HCT116 (cell line): ENCODE measurements around the gene TTC23L. TPM values are rescaled to one million over a fixed set of nuclear protein-coding genes. Genes with fewer than 3 reads are reported as not detected.
"Not testable (repeated sequence)": the region's sequence is repeated elsewhere in the genome, so short reads cannot be mapped to it uniquely, and the experiment has no call there.

Source experiments
- ATAC-seq: fragments of 200-7000 bp; cut with Tn5 transposase; 2 replicates; pipeline ENCODE4 v1.9.1; 2020; ENCODE audit warnings: mild to moderate bottlenecking, moderate library complexity
- BruUV-seq: library from RNA; stranded (reverse); fragments of 400-500 nt; replicated peaks from 2 replicates; lab custom pipeline; 2021; lab: Mats Ljungman, UMichigan
- CTCF ChIA-PET: fragments of 300-600 bp; sonication (Branson Sonifier 250); formaldehyde crosslinking; loops from one replicate; lab custom pipeline; 2021; ENCODE audit warnings: antibody characterized with exemption; lab: Charles Lee
- POLR2A ChIA-PET: fragments of 300-600, 350-600 bp; sonication (Branson Sonifier 250); formaldehyde crosslinking; loops from one replicate; lab custom pipeline; 2021; ENCODE audit warnings: antibody characterized with exemption; lab: Charles Lee
- RAD21 ChIA-PET, 2 experiments: fragments of 300-600 bp; sonication (Branson Sonifier 250); formaldehyde crosslinking; loops; one replicate each; lab custom pipeline; 2023; ENCODE audit warnings: low total read pairs in 2 of 2; ENCODE audit not compliant: uncharacterized antibody in 2 of 2, unreplicated experiment in 2 of 2, low non-redundant PET in 1 of 2; lab: Charles Lee
- DNase-seq: peaks from one replicate; pipeline ENCODE4 v3.0.0-alpha.2; 2010; ENCODE audit warnings: low read depth, low spot score
- H2AFZ ChIP-seq: fragments of 200-600 bp; shearing (Covaris generic), sonication (generic); 2 replicates; pipeline ENCODE4 v1.6.1; 2017; ENCODE audit warnings: low read depth, mixed run types, mixed read lengths, antibody characterized with exemption, low read length; ENCODE audit not compliant: poor library complexity, severe bottlenecking
- H3K27ac ChIP-seq: 2 replicates; pipeline ENCODE4 v1.5.1; 2012; ENCODE audit warnings: low read depth, low read length
- H3K27me3 ChIP-seq: fragments of 200-600 bp; sonication (generic); 2 replicates; pipeline ENCODE4 v1.6.1; 2016; ENCODE audit warnings: mixed run types, low read length, mixed read lengths; ENCODE audit not compliant: insufficient read depth
- H3K36me3 ChIP-seq, 2 experiments: fragments of 200-500 bp in 1 of 2; fragments of 200-600 bp in 1 of 2; sonication (Bioruptor generic) in 1 of 2; sonication (generic) in 1 of 2; 2 replicates each; pipeline versions ENCODE4 v1.5.1 to v1.6.1; 2014 to 2016; ENCODE audit warnings: low read length in 2 of 2, inconsistent platforms in 1 of 2, mixed read lengths in 1 of 2, mixed run types in 1 of 2; ENCODE audit not compliant: insufficient read depth in 2 of 2, control insufficient read depth in 1 of 2
- H3K4me1 ChIP-seq, 2 experiments: fragments of 200-600 bp in 1 of 2; sonication (generic) in 1 of 2; 2 replicates each; pipeline versions ENCODE4 v1.5.1 to v1.6.1; 2012 to 2017; ENCODE audit warnings: low read length in 2 of 2, inconsistent platforms in 1 of 2, mild to moderate bottlenecking in 1 of 2, mixed read lengths in 1 of 2, mixed run types in 1 of 2, moderate library complexity in 1 of 2; ENCODE audit not compliant: insufficient read depth in 2 of 2, control insufficient read depth in 1 of 2
- H3K4me2 ChIP-seq: fragments of 200-600 bp; sonication (generic); 2 replicates; pipeline ENCODE4 v1.6.1; 2017; ENCODE audit warnings: mixed run types, low read length, mixed read lengths
- H3K4me3 ChIP-seq, 2 experiments: fragments of 200-600 bp in 1 of 2; sonication (generic) in 1 of 2; replicated peaks in 1 of 2; 2 replicates each; pipeline ENCODE4 v1.5.1; 2011 to 2016; ENCODE audit warnings: low read length in 2 of 2, control low read depth in 1 of 2, low read depth in 1 of 2, mild to moderate bottlenecking in 1 of 2, mixed read lengths in 1 of 2, mixed run types in 1 of 2
- H3K79me2 ChIP-seq: fragments of 200-600 bp; sonication (generic); 2 replicates; pipeline ENCODE4 v1.6.1; 2017; ENCODE audit warnings: mild to moderate bottlenecking, mixed run types, low read length, moderate library complexity, mixed read lengths; ENCODE audit not compliant: insufficient read depth
- H3K9ac ChIP-seq: fragments of 200-600 bp; sonication (generic); 2 replicates; pipeline ENCODE4 v1.6.1; 2016; ENCODE audit warnings: low read length, mixed read lengths
- H3K9me2 ChIP-seq: fragments of 200-600 bp; sonication (generic), shearing (Covaris generic); 2 replicates; pipeline ENCODE4 v1.6.1; 2017; ENCODE audit warnings: mixed run types, mild to moderate bottlenecking, moderate library complexity; ENCODE audit not compliant: insufficient read depth
- H3K9me3 ChIP-seq, 2 experiments: fragments of 200-500 bp in 1 of 2; fragments of 200-600 bp in 1 of 2; sonication (Bioruptor generic) in 1 of 2; sonication (generic) in 1 of 2; 2 replicates each; pipeline ENCODE4 v1.6.1; 2014 to 2017; ENCODE audit warnings: low read length in 2 of 2, mixed read lengths in 2 of 2, inconsistent platforms in 1 of 2, low read depth in 1 of 2, mild to moderate bottlenecking in 1 of 2, mixed run types in 1 of 2, moderate library complexity in 1 of 2; ENCODE audit not compliant: control insufficient read depth in 1 of 2, insufficient read depth in 1 of 2
- H4K20me1 ChIP-seq: fragments of 200-600 bp; sonication (generic), shearing (Covaris generic); 2 replicates; pipeline ENCODE4 v1.6.1; 2017; ENCODE audit warnings: mixed run types, mild to moderate bottlenecking, moderate library complexity; ENCODE audit not compliant: insufficient read depth
- CTCF ChIP-seq, 3 experiments: fragments of 200-600 bp in 1 of 3; sonication (generic) in 1 of 3; IDR thresholded peaks in 2 of 3; conservative IDR thresholded peaks in 1 of 3; 2 replicates each; pipeline ENCODE4 v1.5.1; 2012 to 2017; ENCODE audit warnings: low read depth in 2 of 3, low read length in 2 of 3, antibody characterized with exemption in 1 of 3, borderline replicate concordance in 1 of 3, control low read depth in 1 of 3, mild to moderate bottlenecking in 1 of 3, mixed read lengths in 1 of 3, mixed run types in 1 of 3, moderate library complexity in 1 of 3; ENCODE audit not compliant: insufficient read depth in 1 of 3
- EZH2 ChIP-seq: fragments of 200-600 bp; sonication (generic); IDR thresholded peaks from 2 replicates; pipeline ENCODE4 v1.6.1; 2017; ENCODE audit warnings: antibody characterized with exemption, mixed run types
- JUND ChIP-seq: IDR thresholded peaks from 2 replicates; pipeline ENCODE4 v1.6.1; 2012
- RAD21 ChIP-seq: IDR thresholded peaks from 2 replicates; pipeline ENCODE4 v1.6.1; 2012; ENCODE audit warnings: low read depth, mild to moderate bottlenecking
- intact Hi-C: fragments of 100-400 bp; cut with micrococcal nuclease; formaldehyde crosslinking; loops from 2 replicates; pipeline ENCODE4 v1.10.0; 2022
- total RNA-seq: library from RNA; stranded (reverse); gene quantifications from one replicate; pipeline ENCODE4 v1.2.1, GENCODE V29; 2021; ENCODE audit not compliant: unreplicated experiment

The TTC23L gene
- total RNA-seq, 1 experiment from 2014 or later = 1.0 TPM

GRCh38 chr5:34919077-34919476, 80.1 kb downstream of the TTC23L start:
- Histone ChIP-seq H3K4me3 (no peak overlapping the region), H3K9ac (no peak overlapping the region), H3K4me1 (peaks cover 26 to 51% of the 10 kb centered on the region in 2 experiments), H3K27ac (no peak overlapping the region), H3K9me2 (no peaks in the 10 kb centered on the region), H3K9me3 (no peaks in the 10 kb centered on the region), H2AFZ (no peak overlapping the region), H3K79me2 (peaks cover 89% of the 10 kb centered on the region), H3K36me3 (peaks cover 33 to 40% of the 10 kb centered on the region in 2 experiments), H4K20me1 (peaks cover 23% of the 10 kb centered on the region; the same call in 1 of the 2 replicates), H3K4me2 (no peak overlapping the region), H3K27me3 (no peaks in the 10 kb centered on the region)
- TF ChIP-seq RAD21 = peak; percentile 25; the same call in 1 of the 2 replicates
- peak in 2 of 3 experiments; percentile 22 to 42; a peak in 2 of 6 replicates for TF ChIP-seq CTCF (IDR thresholded peaks at IDR 0.05 in 2 of 3, conservative IDR thresholded peaks at IDR 0.05 in 1 of 3; ENCODE audit: borderline replicate concordance in 1 of 3, insufficient read depth in 1 of 3, low read depth in 2 of 3, low read length in 2 of 3)
- no peak for TF ChIP-seq JUND
- TF ChIP-seq EZH2 = no peak
- no TSS peak for BruUV-seq
- no peak for DNase-seq
- ChIA-PET POLR2A (no interaction called here), CTCF (no interaction called here), RAD21 (no interaction called here)
- intact Hi-C loops = no loop called here
- ATAC-seq = no peak

- CTCF ChIA-PET, DNase-seq, H3K9me3 ChIP-seq, H2AFZ ChIP-seq, H3K27me3 ChIP-seq, BruUV-seq, RAD21 ChIA-PET, H3K4me3 ChIP-seq, H3K9me2 ChIP-seq: not testable (repeated sequence)
- intact Hi-C loops = loop anchor here (10.0 kb wide), 1 partner anchor 1478 kb away; the partner anchor contains the start of gene TARS1
- POLR2A ChIA-PET = interaction anchor here (1.2 to 1.5 kb wide), 2 partner anchors 8 to 9 kb away, joined by 5 to 6 read pairs; partner anchors contain the start of genes BRIX1 and RAD1
- Histone ChIP-seq H3K36me3 (peaks cover 50 to 61% of the 10 kb centered on the region in 2 experiments), H4K20me1 (peaks cover 30% of the 10 kb centered on the region; the same call in 1 of the 2 replicates), H3K9ac (peak overlapping the region; percentile 2; the same call in 1 of the 2 replicates), H3K27ac (peak overlapping the region; percentile 81), H3K4me2 (peak overlapping the region; percentile 64), H3K79me2 (peaks cover 84% of the 10 kb centered on the region), H3K4me1 (peaks cover 29 to 43% of the 10 kb centered on the region in 2 experiments)
- ATAC-seq = peak; percentile 51
Observed at GRCh38 chr5:34923256-34923655, 84.3 kb downstream of the TTC23L start.
